OCI-LY3 (cell line): Measurements from ENCODE around the gene CSAG3.
"Not testable (repeated sequence)": the region's sequence is repeated elsewhere in the genome, so short reads cannot be mapped to it uniquely, and the experiment has no call there.

Source experiments
- CTCF ChIP-seq: fragments of 200-600, 300-600 bp; sonication (generic); IDR thresholded peaks from 2 replicates; pipeline ENCODE4 v1.5.1; 2014; ENCODE audit warnings: antibody characterized with exemption, low read length, low read depth
- EZH2phosphoT487 ChIP-seq: fragments of 200-600 bp; shearing (Covaris generic); IDR thresholded peaks from 2 replicates; pipeline ENCODE4 v1.6.1; 2018; ENCODE audit warnings: antibody characterized with exemption, mixed run types, low read depth

DNA sequence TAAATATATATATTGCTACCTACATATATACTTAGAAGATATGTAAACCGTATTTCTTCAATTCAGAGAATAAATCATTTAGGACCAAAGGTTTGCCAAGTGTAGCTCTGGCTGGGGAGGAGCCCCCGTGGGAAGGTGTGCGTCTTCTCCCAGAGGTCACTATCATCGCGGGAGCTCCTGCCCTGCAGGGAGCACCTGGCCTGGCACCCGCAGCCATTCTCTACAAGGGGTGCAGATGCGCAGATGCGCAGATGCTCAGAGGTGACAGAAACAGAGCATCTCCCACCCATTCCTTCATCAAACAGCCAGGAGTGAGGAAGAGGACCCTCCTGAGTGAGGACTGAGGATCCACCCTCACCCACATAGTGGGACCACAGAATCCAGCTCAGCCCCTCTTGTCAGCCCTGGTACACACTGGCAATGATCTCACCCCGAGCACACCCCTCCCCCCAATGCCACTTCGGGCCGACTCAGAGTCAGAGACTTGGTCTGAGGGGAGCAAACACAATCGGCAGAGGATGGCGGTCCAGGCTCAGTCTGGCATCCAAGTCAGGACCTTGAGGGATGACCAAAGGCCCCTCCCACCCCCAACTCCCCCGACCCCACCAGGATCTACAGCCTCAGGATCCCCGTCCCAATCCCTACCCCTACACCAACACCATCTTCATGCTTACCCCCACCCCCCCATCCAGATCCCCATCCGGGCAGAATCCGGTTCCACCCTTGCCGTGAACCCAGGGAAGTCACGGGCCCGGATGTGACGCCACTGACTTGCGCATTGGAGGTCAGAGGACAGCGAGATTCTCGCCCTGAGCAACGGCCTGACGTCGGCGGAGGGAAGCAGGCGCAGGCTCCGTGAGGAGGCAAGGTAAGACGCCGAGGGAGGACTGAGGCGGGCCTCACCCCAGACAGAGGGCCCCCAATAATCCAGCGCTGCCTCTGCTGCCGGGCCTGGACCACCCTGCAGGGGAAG is 44.9 kb upstream of the CSAG3 start, which contains the start of gene MAGEA2B:
- TF ChIP-seq CTCF, EZH2phosphoT487: not testable (repeated sequence)
